GM10266 (cell line): ENCODE measurements around the gene MANBA.

Experiments
- DNase-seq: peaks from one replicate; pipeline ENCODE4 v3.0.0; 2012; ENCODE audit errors: extremely low spot score
- CTCF ChIP-seq: IDR thresholded peaks from 2 replicates; pipeline ENCODE4 v1.5.1; 2012; ENCODE audit warnings: mild to moderate bottlenecking, low read depth; ENCODE audit not compliant: control insufficient read depth, insufficient read depth; ENCODE audit errors: missing control alignments

Gene MANBA

GRCh38 chr4:102616636-102617035 lies 144.1 kb downstream of the MANBA start:
- TF ChIP-seq CTCF: no peak
- DNase-seq: no peak

GRCh38 chr4:102614801-102615200 lies 146.0 kb downstream of the MANBA start:
- TF ChIP-seq CTCF: no peak
- DNase-seq: no peak

- no peak for DNase-seq
- no peak for TF ChIP-seq CTCF
Measured at GRCh38 chr4:102612824-102613366, 147.9 kb downstream of the MANBA start.

GRCh38 chr4:102612210-102612609 lies 148.6 kb downstream of the MANBA start:
- TF ChIP-seq CTCF: no peak
- DNase-seq: no peak

GRCh38 chr4:102610476-102610875 lies 150.3 kb downstream of the MANBA start:
- DNase-seq: no peak
- no peak for TF ChIP-seq CTCF

GRCh38 chr4:102610007-102610406 lies 150.8 kb downstream of the MANBA start:
- TF ChIP-seq CTCF: peak; percentile 44

GRCh38 chr4:102608190-102608589 lies 152.6 kb downstream of the MANBA start:
- no peak for TF ChIP-seq CTCF
- DNase-seq: no peak

More at GRCh38 chr4:102610007-102610406, 150.8 kb downstream of the MANBA start:
- DNase-seq: no peak
